NCI-H146 (cell line): Measurements from ENCODE around the gene SNX9.

Experiments used
- DNase-seq: peaks from one replicate; lab custom pipeline; 2025; lab: John Stamatoyannopoulos, UW

Gene SNX9

DNA sequence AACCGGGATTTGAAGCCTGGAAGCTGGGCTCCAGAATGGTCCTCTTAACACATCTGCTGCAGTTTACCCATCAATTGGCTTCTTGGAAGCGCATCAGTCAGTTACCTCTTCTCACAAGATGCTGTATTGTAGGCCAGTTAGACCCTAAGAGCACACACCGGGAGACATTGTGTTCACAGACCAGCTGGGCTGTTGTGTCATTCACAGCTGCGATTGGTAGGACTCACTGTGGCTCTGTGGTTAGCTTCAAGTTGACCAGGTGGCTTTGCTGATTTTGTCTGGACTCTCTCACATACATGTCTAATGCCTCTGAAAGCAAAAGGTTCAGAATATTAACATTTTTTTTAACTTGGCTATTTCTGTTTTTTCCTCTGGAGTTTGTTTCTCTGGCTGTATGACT lies 64.8 kb downstream of the SNX9 start:
- no peak for DNase-seq

DNA sequence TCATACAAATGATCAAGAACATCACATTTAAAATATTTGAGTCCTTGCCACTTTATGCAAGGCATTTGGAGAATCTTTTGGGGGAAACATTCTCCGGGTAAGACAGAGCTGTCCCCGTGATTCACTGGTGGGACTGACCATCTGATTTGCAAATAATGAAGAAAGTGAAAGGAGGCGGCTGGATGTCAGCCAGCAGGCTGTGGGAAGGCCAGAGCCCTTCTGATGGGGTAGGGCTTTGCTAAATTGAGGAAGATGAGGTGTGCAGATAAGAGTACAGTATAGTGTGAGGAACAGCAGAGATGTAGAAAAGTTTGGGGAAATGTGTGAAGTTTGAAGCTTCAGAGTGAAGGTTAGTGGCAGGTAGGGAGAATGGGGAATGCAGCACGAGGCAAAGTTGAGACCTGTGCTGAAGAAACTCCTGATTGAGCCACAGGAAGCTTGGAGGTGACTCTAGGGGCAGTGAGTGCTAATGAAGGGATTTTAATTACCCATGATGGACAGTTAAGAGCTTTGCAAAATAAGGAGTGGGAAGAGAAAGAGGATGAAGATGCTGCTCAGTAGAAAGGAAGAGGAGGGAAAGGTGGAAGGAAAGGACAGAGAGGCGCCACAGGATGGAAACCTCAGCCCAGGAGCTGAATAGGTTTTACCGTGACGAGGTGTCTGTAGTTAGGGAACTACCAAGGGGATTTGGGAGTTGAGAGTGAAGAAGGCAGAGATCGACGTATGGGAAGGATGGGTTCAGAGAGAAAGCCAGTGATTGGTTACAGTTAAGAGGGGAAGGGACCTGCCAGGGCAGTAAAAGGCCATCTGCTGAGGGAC lies 68.7 kb downstream of the SNX9 start:
- no peak for DNase-seq

DNA sequence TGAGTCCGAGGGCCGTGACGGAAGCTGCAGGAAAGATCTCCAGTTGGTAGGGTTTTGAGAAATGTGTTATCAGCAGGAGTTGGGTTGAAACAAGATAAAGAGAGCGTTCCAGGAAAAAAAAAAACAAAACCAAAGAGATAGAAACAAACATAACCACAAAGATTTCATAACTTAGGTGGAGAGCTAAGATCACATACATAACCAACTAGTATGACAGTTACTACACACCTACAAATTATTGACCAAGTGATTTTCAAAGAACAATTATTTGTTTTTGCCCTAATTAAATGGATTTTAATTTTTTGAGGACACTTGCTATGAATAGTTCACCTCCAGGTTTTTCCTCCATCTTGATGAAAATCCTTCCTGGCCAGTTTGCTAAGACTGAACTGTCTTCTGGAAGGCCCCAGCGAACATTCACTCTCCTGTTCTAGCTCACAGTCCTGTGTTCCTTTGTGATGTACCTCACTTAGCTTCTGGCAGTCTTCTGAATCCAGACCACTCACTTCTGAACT lies 69.4 kb downstream of the SNX9 start:
- DNase-seq, result no peak

DNA sequence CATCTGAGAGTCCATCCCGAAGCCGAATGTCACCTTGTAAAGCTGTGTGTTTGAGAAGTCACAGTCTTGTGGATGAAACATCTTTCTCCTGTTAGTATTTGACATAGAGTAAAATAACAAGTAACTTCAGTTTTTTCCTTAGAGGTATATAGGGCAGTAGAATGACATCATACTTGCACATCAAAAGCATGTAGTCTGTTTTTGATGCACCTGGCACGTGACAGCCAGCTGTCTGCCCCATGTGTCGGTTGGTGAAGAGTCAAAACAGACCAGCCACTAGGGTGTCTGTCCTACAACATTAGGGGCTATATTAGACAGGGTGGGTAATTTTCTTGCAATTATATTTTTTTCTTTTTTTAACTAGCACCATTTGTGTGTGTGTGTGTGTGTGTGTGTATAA lies 70.2 kb downstream of the SNX9 start:
- no peak for DNase-seq

DNA sequence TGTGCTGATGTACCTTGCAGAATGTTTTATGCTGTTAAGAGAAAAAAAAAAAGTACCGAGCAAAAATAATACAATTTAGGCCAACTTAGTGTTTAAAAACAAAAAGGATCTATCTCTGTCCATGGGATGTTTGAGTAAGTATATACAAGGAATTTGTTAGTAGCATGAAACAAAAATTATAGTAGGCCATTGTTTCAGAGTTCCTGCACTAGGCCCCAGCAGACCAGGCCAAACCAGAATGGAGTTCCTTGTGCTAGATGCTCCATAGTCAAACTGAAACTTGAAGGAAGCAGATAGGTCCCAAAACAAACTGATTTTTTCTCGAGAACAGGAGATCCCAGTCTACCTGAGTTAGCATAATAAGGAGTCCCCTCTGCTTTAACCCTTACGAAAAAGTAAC lies 72.5 kb downstream of the SNX9 start:
- no peak for DNase-seq

DNA sequence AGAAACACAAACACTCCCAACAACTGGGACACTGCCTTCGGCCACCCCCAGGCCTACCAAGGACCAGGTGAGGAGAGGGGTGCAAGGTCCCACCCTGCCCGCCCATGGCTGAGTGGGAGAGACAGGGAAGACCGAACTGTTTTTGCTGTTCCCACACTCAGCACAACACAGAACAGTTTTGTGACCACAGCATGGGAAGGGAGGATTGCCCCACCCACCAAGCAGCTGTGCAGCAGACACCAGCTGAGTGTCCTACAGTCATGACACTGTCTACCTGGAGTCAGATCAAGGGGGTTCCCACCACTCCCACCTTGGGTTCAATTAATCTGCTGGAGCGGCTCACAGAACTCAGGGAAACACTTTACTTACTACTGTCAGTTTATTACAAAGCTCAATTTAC lies 73.9 kb downstream of the SNX9 start:
- DNase-seq, result no peak

DNA sequence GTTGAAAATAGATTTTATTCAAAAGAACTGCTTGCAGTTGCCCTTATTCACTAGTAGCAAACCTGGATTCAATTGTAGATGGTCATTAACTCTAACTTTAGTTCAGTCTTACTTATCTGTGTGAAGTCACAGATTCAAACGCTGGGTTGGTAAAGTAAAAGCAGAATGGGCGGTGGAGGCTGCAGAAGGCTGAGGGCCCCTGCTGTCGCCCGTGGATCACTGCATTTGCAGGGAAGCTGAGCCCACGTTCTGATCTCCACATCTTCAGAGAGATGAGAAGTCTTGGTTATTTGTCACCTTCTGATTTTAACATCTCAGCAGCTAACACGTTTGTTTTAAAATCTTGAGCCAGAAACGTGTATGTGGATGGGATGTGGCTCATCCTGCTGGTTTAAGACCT lies 75.1 kb downstream of the SNX9 start:
- no peak for DNase-seq

DNA sequence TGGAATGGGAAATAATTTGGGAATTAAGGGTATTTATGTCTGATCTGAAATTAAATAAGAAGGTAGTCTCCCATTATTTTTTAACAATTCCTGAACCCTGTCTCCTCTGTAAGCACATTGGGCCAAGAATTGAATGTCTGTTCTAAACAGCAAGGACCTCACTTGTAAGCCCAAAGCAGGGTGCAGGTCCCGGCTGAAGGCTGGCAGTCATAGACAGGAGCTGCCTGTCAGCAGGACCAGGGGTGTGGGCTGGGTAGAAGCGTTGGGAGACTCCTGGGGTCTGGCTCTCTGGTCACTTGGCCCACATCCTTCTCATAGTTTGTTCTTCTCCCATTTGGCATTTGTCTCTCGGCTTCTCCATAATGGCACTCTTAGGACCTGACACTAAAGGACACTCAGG lies 75.6 kb downstream of the SNX9 start:
- DNase-seq, result no peak

DNA sequence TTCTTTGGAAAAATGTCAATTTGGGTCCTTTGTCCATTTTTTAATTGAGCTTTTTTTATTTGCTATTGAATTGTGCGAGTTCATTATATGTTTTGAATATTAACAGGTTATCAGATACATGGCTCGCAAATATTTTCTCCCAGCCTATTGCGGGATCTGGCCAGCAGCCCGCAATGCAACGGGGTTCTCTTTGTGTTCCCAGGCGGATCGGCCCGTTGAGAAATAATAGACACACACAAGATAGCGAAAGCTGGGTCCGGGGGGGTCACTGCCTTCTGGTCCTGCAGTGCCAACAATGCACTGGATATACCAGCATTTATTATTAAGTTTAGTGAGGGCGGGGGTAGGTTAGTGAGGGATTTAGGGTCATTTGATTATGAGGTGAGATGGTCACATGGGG lies 77.2 kb downstream of the SNX9 start:
- peak; percentile 16 for DNase-seq

DNA sequence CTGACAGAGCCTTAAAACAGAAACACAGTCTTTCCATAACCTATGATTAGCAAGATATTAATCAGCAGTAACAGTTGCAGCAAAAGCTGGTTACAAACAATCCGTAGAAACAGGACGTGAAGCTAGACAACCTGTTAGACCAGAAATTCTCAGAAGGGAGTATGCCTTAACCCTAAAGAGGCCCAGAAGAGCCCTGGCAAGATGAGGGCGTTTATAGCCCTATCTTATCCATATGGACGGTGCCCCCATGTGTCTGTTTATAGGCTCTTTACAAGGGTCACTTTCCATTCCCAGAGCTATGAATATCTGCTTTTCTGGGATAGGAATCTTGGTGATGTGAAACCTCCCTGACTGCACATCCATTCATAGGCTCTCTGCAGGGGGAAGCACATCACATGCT lies 77.7 kb downstream of the SNX9 start:
- peak; percentile 25 for DNase-seq

DNA sequence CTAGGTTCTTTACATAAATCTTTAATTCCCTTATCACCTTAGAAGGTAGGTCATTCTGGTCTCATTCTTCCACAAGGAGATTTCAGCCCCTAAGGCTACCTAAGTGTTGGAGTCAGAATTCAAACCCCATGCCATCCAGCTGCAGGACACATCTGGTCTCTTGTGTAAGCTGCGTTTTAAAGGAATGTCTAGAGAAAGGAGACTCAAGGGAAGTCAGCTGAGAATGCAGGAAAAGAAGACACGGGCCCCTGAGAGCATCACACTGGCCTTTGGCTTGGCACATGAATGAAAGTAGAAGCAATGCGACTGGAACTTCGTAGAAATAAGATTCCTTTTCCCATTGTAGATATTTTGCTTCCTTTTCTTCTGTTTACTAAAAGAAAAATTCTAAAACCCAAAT lies 82.0 kb downstream of the SNX9 start:
- DNase-seq, result no peak

DNA sequence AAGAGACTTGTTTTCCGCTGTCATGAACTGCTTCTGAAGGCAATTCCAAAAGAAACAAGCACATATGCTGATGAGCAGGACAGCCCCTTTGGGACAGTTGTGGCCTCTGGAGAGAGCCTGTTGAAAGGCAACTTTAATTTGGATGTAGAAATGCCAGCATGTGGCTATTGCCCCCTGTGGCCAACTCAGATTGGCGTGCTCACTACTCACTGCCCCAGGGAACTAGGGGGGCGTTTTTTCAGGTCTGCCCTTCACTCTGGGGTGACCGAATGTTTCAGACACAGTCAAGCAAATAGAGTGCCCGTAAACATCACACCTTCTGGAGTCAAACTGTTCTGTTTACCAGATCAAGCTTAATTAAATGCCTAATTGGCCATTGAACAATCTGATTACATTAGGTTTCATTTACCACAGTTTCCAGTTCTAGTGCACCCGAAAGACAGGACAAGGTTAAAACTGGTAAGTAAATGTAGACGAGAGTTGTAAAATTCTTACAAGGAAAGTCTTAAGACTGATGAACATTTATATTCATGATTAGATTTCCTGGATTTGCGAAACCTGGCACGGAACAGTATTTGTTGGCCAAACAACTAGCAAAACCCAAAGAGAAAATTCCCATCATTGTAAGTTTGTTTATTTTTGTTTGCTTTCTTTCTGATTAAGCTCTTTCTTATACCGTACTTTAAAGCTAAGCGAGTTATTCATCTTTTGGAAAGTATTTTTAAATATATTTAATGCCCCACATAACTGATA lies 82.7 kb downstream of the SNX9 start:
- no peak for DNase-seq

DNA sequence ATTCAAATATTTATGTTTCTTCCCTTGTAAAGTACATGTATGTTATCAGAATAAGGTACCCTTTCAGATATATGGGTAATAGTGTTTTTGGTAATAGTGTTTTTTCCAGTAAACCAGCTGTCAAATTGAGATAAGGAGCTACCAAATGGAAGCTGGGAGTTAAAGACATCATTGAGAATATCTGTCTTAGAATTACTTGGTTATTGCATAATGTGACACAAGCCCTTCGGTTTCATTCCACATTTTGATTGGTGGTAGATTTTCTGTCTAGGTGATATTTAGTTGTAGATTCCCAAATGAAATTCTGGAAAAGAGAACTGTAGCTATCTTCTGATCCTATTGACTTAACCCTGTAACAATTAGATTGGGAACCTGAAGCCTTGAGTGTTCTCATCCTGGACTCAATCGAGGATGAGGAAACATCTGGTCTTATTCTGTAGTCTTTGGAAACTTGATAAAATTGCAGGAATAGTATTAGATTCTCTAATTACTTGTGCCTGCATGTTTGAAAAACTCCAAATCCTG lies 83.6 kb downstream of the SNX9 start:
- DNase-seq, result no peak

DNA sequence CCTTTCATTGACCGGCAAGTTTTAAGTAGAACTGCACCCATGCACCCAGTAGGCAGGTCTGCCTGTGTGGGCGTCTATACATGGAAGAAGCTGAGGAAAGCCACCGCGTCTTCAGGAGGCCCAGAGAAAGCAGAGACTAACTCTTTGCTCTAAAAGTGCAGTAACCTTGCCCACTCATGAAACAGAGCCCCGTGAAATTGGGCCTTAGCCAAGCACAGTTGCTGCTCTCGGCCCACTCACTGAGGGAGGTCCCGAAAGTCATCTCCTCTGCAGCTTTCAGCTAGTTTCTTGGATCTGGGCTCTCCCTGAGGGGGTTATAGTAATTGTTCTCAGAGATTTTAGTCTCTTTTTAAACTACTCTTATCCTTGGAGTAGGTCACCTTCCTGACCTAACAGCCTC lies 84.6 kb downstream of the SNX9 start:
- DNase-seq, result no peak

DNA sequence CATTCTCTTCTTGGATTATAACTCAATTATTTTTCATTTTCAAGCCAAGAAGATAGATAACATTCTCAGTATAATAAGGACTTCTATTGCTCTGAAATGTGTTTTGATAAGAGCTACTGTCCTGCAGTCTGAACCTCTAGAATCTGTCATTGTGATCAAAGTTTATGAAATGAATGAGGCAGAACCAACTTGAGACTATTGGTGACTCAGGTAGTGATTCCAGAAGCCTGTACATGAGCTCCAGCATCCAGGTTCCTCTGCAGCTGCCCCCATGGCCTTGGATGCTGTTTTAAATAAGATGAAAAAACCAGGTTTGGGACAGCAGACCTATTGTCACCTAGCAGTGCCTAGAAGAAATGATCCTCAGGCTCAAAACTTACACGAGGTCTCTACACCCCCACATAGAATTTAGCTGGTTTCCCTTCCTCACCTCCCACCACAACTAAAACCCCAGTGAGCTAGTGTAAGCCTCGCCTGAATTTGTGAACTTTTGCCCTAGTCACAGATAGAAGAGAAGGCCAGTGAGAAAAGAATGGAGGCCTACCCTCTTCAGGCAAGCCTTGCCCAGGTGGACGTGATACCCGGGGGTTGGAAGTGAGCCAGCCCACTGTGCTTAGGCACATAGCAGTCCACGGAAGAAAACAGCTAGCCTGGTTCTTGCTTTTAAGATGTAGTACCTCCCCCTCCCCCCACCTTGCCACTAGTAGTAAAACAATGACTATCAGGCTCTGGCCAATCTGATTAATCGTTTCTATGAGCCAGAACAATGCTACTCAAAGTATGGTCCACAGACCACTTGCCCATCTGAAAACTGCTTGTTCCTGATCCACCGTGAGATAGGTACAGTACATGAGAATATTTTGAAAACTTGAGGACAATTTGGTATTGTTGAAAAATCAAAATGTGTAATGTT lies 85.6 kb downstream of the SNX9 start:
- DNase-seq, result no peak

DNA sequence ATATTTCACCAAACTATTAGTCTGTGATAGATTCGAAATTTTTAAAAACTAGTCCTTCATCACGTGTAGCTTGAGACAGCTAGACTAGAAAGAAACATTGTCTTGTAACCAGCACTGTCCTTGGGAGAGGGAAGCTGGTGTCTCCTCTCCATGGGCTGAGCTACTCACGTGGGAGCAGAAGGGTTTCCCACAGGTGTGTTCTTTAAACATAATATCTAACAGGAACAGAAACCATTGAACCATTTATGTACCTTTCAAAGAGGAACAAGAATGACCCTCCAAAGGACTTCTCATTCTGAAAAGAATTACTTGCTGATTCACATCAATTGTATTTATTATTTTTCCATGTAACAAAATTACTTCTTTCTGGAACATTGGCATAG lies 86.2 kb downstream of the SNX9 start:
- DNase-seq, result no peak

DNA sequence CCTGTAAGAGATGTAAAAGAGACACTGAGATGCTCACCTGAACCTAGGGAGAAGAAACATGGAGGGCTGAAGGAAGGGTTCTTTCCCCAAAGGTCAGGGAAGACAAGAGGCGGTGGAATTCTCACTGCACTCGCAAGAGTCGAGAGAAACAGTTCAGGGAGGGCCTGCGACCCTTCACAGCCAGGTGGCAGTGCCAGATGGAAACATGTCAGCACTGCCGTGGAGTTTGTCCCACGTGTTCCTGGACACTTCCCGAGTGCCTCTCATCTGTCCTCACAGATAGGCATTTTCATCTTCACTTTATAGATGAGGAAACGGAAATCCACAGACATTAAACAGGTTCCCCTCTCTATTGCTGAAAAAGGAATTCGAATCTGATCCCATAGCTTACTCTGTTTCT lies 88.2 kb downstream of the SNX9 start:
- DNase-seq, result no peak

DNA sequence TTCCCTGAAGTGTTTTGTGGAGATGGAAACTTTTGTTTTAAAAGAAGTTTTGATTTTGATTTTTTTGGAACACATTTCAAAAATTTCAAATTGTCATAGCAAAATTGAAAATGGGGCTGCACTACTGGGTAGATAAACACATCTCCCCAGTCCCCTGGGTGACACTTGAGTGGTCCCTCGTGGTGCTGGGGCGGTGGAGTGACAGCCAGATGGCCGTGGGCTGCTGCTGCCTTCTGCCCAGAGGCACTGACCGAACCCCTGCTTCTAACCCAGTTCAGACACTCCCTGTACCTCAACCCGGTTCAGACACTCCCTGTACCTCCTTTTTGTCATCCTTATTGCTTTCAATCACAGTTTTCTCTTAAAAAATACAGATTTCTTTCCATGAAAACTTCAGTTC lies 88.7 kb downstream of the SNX9 start:
- DNase-seq, result no peak

DNA sequence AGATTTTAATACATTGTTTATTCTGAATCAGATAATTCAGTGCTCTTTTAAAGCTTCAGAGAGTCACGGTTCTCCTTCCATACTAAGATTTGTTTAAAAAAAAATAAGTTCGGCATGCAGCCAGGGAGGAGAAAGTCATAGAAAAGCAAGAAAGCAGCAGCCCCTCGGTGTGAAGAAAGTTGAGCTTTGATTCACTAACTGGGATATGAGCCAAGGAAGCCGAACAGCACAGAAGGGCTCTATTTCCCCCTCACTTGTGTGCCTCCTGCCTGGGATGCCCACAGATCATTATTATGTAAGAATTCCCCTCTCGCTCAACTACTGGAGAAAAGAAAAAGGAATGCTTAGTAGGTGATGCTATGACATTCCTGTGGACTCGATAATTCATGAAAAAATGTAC lies 89.3 kb downstream of the SNX9 start:
- DNase-seq, result no peak

DNA sequence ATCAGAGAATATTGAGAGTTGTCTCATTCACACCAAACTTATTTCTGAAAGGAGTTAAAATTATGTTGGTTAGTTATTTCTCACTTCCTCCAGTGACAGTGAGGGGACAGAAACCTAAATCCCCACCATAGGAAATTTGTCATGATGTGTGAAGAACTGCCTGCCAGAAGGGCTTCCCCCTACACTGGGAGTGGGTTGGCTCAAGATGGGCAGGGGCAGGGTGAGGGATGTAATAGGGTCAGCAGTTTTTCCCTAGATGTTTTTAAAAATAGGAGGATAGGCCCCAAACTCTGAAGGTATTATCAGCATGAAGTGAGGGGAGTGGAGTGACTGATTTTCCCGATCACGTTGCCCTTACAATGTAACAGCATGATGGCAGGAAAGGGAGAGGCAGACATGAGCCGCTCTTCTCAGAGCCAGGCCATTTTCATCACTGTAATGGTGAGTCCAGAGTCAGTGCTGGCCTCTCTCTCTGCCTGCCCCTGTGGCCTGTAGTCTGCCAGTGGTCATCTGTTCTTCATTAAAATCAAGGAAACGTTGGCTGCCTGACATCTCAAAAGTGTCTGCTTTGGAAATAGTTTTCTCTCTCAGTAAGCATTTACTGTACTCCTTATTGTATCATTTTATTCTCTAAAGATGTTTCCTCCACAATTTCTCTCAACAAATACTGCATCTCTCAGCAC lies 98.8 kb downstream of the SNX9 start:
- no peak for DNase-seq

DNA sequence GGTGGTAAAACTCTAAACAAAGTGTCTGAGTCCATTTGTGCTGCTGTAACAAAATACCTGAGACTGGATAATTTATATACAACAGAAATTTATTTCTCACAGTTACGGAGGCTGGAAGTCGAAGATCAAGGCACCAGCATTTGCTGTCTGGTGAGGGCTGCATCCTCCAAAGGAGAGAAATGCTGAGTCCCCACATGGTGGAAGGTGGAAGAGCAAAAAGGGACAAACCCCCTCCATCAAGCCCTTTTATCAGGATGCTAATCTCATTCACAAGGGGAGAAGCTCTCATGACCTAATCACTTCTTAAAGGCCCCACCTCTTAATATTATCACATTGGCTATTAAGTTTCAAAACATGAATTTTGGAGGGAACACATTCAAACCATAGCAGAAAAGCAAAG lies 102.7 kb downstream of the SNX9 start:
- no peak for DNase-seq

DNA sequence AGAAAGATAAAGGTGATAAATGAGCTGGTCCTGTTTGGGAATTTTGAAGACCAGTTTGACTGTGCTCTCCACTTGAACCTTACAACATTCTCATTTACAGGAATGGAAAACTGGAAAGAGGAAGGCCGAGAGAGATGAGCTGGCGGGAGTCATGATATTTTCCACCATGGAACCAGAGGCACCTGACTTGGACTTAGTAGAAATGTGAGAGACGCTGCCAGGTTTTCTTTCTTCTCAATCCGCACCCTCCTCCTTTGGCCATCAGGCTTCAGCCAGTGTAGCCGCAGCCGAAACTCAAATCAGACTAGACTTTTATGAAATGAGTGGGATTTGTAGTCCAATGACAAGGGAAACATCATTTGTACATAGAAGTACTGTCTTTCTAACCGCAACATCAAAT lies 104.0 kb downstream of the SNX9 start:
- DNase-seq, result no peak
